Stimulated activated CD8-positive, alpha-beta memory T cell treated with anti-CD3 and anti-CD28 coated beads, Interleukin-7, amount 100 ng/mL, for 24 hours (primary cell): ENCODE data around the gene CHST7.

Source experiments
- DNase-seq: peaks from one replicate; pipeline ENCODE4 v3.0.0-alpha.2; 2020; ENCODE audit warnings: low read depth

Gene CHST7

GRCh38 chrX:46573892-46574773 lies 568 bp downstream of the CHST7 start:
- no peak for DNase-seq

GRCh38 chrX:46574774-46575381 lies 1.3 kb downstream of the CHST7 start:
- DNase-seq, result no peak

- no peak for DNase-seq
Observed at GRCh38 chrX:46575586-46575985, 2.0 kb downstream of the CHST7 start.

GRCh38 chrX:46575991-46576392 lies 2.4 kb downstream of the CHST7 start:
- no peak for DNase-seq

GRCh38 chrX:46576458-46576857 lies 2.9 kb downstream of the CHST7 start:
- no peak for DNase-seq

- no peak for DNase-seq
Observed at GRCh38 chrX:46577221-46578005, 3.8 kb downstream of the CHST7 start.

- DNase-seq, result no peak
Observed at GRCh38 chrX:46579250-46579649, 5.7 kb downstream of the CHST7 start.

- no peak for DNase-seq
Observed at GRCh38 chrX:46580613-46581012, 7.0 kb downstream of the CHST7 start.

GRCh38 chrX:46582325-46582724 lies 8.8 kb downstream of the CHST7 start:
- no peak for DNase-seq

GRCh38 chrX:46582966-46583365 lies 9.4 kb downstream of the CHST7 start:
- no peak for DNase-seq

- DNase-seq, result no peak
Observed at GRCh38 chrX:46584736-46585135, 11.2 kb downstream of the CHST7 start.

GRCh38 chrX:46587158-46587557 lies 13.6 kb downstream of the CHST7 start:
- DNase-seq, result no peak

GRCh38 chrX:46587753-46588171 lies 14.2 kb downstream of the CHST7 start:
- DNase-seq, result no peak

GRCh38 chrX:46588263-46588662 lies 14.7 kb downstream of the CHST7 start:
- no peak for DNase-seq

GRCh38 chrX:46589977-46590723 lies 16.6 kb downstream of the CHST7 start:
- DNase-seq, result no peak

- DNase-seq, result no peak
Observed at GRCh38 chrX:46595084-46595483, 21.5 kb downstream of the CHST7 start.

GRCh38 chrX:46597208-46597607 lies 23.6 kb downstream of the CHST7 start:
- no peak for DNase-seq

GRCh38 chrX:46597771-46598170 lies 24.2 kb downstream of the CHST7 start:
- no peak for DNase-seq

GRCh38 chrX:46599051-46599560 lies 25.5 kb downstream of the CHST7 start:
- DNase-seq, result no peak

GRCh38 chrX:46601283-46601682 lies 27.7 kb downstream of the CHST7 start:
- no peak for DNase-seq

GRCh38 chrX:46602468-46603102 lies 29.0 kb downstream of the CHST7 start:
- DNase-seq, result no peak
